HG03108 (cell line): Measurements from ENCODE around the gene PSMC4.
A peak's percentile ranks its signal among the peaks of the same experiment; 100 is the strongest.

ENCODE experiments used
- ATAC-seq: cut with Tn5 transposase; IDR thresholded peaks from one replicate; pipeline ENCODE4 v1.9.1; 2021; ENCODE audit warnings: moderate library complexity; ENCODE audit not compliant: unreplicated experiment

Gene PSMC4

GRCh38 chr19:39970675-39971379, at the start of gene PSMC4:
Gene PSMC4, plus strand, starts transcription at chr19:39971165. Its CDS starts 38 bp downstream, at chr19:39971203.
- ATAC-seq: peak; percentile 95

- no peak for ATAC-seq
These were observed 47.1 kb upstream of the PSMC4 start for GRCh38 chr19:39923862-39924261.

GRCh38 chr19:39924389-39924788, 46.6 kb upstream of the PSMC4 start:
- ATAC-seq: no peak

- ATAC-seq: no peak
These were observed 46.0 kb upstream of the PSMC4 start for GRCh38 chr19:39924952-39925351.

- no peak for ATAC-seq
These were observed 44.7 kb upstream of the PSMC4 start for GRCh38 chr19:39926170-39926760.

GRCh38 chr19:39927076-39927475, 43.9 kb upstream of the PSMC4 start:
- no peak for ATAC-seq

DNA sequence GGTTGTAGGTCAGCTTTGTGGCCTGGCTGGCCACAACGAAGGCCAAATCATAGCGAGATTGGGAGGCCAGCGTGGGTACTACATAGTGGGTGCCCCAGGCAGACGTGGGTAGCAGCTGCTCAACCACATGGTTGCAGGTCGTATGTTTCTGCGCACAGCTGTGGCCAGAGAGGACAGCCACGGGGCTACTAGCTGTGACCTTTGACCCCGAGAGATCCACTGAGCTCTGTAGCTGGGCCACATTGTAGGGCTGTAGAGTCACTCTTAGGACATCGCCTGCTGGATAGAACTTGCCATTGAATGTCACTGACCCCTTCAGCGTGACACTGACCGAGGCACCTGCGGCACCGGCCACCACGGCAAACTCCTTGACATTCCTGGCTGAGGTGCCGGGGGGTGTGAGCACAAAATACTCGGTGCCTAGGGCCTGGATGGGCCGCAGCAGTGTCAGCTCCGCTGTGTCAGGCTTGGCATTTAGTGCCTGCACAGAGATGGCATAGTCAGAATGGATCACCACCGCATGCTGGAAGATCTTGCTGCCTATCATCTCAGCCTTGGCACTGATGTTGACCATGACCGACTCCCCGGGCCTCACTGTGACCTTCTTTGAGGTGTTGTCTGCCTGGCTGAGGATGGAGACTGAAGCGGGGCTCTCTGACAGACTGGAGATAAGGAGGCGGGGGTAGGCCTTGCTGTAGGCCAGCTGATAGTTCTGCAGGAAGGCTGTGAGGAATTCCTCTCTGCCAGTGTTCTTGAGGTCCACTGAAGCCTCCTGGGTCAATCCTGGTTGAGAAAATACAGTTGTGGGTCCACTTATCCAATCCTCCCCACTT, 43.2 kb upstream of the PSMC4 start:
- no peak for ATAC-seq

DNA sequence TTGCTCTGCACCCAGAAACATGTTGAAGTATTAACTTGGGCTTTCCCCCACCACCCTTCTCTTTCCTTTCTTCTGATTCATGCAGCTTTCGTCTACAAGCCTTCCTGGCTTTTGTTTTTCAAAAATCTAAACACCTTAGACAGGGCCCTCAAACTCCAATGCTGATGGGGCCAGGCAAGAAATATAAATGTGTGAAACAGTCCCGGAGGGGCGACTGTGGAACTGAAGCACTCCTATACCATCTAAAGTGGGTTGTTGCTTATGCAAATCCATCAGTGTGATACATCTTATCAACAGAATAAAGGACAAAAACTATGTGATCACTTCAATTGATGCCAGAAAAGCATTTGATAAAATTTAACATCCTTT, 42.6 kb upstream of the PSMC4 start:
- ATAC-seq: no peak

GRCh38 chr19:39929750-39930149, 41.2 kb upstream of the PSMC4 start:
- no peak for ATAC-seq

DNA sequence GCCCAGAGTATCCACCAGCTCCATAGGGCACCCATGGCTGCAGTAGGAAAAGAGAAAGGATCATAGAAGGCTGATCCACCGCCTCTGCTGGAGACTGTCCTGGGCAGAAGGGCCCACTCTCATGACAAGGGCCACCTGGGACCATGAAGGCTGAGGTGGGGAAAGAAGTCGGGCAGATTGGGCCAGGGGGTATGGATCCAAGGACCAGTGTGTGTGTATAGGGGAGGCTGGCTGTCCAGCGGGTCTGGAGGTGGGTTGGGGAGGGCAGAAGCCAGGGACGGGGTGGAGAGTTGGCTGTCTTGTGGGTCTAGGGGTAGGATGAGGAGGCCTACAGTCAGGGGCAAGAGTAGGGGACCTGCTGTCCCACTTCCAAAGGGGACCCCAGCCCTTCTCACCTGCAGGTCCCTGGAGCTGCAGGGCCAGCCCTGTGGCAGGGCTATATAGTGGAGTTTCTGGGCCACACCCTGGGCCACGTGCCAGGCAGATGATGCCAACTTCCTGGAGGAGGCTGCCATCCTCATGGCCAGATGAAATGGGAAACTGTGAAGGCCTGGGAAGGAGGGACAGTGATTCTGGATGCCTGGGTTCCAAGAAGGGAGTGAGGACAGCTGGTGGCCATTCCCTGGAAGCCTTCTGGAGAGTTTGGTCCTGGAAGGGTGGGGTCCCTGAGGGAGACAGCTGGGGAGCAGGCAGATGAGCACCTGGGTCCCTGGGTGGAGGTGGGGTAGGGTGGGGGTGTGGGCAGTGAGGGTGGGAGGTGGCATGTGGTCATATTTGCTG, 36.2 kb upstream of the PSMC4 start, which contains the start of gene FCGBP:
Gene FCGBP (minus strand): TSS at position 51 of the 780 bp plus-strand sequence.
- ATAC-seq: no peak

DNA sequence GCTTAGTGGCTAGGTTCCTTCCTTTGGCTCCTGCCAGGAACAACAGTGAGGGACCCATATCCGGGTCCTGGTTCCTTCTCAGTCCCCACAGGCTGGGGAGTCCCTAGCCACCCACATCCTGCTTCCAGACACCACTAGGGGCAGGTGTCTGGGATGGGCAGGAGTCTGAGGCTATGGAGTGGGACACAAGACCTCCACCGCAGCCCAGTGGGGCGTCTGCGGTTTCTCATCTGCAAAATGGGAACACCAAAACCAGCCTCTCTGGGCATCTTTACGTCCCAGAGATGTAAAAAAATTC, 35.7 kb upstream of the PSMC4 start:
- no peak for ATAC-seq

DNA sequence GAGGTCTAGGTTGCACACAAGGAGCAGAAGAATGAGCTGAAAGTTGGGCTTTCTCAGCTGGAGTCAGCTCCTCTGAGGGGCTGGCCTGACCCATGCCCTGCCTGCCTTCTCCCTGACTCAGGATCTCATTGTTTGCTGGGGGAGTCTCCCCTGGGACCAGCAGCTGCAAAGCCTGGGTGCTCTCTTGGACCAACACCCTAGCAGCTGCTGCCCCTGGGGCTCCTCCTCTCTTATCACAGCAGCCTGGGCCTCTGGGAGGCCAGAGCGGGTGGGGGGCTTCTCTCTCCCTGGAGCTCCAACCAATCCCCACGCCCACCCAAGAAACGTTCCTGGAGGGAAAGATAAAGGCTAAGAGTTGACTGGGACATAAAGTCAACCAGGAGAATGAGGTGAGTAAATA, 34.9 kb upstream of the PSMC4 start:
- no peak for ATAC-seq

DNA sequence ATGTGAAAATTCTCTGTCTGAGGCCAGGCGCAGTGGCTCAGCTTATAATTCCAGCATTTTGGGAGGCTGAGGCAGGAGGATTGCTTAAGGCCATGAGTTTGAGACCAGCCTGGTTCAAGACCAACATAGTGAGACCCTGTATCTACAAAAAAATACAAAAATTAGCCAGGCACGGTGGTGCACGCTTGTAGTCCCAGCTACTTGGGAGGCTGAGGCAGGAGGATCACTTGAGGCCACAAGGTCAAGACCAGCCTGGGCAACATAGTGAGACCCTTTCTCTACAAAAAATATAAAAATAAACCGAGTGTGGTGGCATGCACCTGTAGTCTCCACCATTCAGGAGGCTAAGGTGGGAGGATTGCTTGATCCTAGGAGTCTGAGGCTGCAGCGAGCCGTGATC, 34.3 kb upstream of the PSMC4 start:
- no peak for ATAC-seq

- no peak for ATAC-seq
These were observed 33.8 kb upstream of the PSMC4 start for GRCh38 chr19:39937094-39937720.

- ATAC-seq: no peak
These were observed 33.2 kb upstream of the PSMC4 start for GRCh38 chr19:39937787-39938186.

DNA sequence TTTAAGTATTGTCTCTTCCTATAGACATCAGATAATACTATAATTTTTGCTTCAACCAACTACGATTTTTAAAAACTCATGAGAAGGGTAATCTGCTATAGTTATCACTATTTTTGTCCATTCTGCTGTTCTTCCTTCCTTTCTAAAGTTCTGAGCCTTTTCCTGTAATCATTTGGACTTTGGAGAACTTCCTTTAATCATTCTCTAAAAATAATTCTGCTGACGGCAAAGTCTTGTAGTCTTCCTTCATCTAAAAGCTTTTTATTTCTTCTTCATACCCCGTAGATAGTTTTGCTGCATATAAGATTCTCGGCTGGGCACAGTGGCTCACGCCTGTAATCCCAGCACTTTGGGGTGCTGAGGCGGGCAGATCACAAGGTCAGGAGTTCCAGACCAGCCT, 31.4 kb upstream of the PSMC4 start:
- no peak for ATAC-seq

DNA sequence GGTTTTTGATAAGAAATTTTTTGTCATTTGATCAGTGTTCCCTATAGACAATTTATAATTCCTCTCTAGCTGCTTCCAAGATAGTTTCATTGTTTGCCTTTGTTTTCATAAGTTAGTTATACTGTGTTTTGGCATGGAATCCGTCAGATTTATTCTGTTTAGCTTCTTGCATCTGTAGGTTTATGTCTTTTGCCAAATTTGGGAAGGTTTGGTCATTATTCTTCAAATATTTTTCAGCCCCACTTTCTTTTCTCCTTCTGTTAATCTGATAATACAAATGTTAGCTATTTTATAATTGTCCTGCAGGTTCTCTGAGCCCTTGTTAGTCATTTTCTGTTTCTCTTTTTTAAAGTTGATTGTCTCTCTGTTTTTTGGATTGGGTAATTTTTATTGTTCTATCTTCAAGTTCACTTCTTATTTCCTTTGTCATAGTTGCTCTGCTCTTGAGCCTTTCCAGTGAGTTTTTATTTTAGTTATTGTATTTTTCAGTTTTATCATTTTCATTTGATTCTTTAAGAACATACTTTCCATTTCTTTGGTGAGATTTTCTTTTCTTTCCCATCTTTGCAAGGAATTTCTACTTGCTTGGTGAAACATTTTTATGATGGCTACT, 30.6 kb upstream of the PSMC4 start:
- no peak for ATAC-seq

- ATAC-seq: no peak
These were observed 29.8 kb upstream of the PSMC4 start for GRCh38 chr19:39941151-39941550.

- ATAC-seq: peak; percentile 56
These were observed 29.2 kb upstream of the PSMC4 start for GRCh38 chr19:39941615-39942365.

GRCh38 chr19:39942366-39942730, 28.6 kb upstream of the PSMC4 start:
- no peak for ATAC-seq
